H1 (cell line): ENCODE results near the gene NDUFB6. TPM values are rescaled to one million over a fixed set of nuclear protein-coding genes. Genes with fewer than 3 reads are reported as not detected.

Experiments used
- GTF2F1 ChIP-seq: IDR thresholded peaks from 2 replicates; pipeline ENCODE4 v1.6.1; 2012; ENCODE audit warnings: low read depth, low read length, improper control_type of control experiment, borderline replicate concordance
- PHF8 ChIP-seq: fragments of 200-600 bp; sonication (generic); conservative IDR thresholded peaks from 2 replicates; pipeline ENCODE4 v1.7.1; 2012; ENCODE audit warnings: low read depth, mild to moderate bottlenecking, inconsistent platforms, low read length, moderate library complexity
- RBBP5 ChIP-seq: IDR thresholded peaks from 2 replicates; pipeline ENCODE4 v1.7.1; 2012; ENCODE audit warnings: low read depth, mild to moderate bottlenecking, inconsistent platforms, low read length, moderate library complexity, borderline replicate concordance
- SIN3A ChIP-seq, 2 experiments: IDR thresholded peaks in 1 of 2; conservative IDR thresholded peaks in 1 of 2; 2 replicates each; pipeline ENCODE4 v1.6.1; 2011 to 2012; ENCODE audit warnings: low read length in 2 of 2, improper control_type of control experiment in 1 of 2, low read depth in 1 of 2, mild to moderate bottlenecking in 1 of 2
- SP2 ChIP-seq: IDR thresholded peaks from 2 replicates; pipeline ENCODE4 v1.6.1; 2012; ENCODE audit warnings: mild to moderate bottlenecking, low read length, inconsistent platforms
- TCF12 ChIP-seq: IDR thresholded peaks from 2 replicates; pipeline ENCODE4 v1.6.1; 2011; ENCODE audit warnings: low read depth, mild to moderate bottlenecking, low read length
- polyA plus RNA-seq, 7 experiments: library from polyadenylated mRNA; depleted of rRNA in 3 of 7; stranded (reverse) in 5 of 7; unstranded in 2 of 7; fragments of >200 nt in 5 of 7; fragments of 200-250 nt in 2 of 7; gene quantifications; 1 replicate in 5 of 7; 2 replicates in 1 of 7; 4 replicates in 1 of 7; pipeline versions ENCODE4 v1.2.1 to v1.2.3, GENCODE V29; 2011 to 2013; ENCODE audit warnings: missing spikeins in 2 of 7, mixed read lengths in 2 of 7
- total RNA-seq: library from RNA; stranded (reverse); fragmentation: NEBNext Ultra II Directional; extraction: Animal tissue kit (Norgen Biotek cat#: 25700); gene quantifications from 2 replicates; pipeline ENCODE4 v1.2.1, GENCODE V29; 2021
- TF ChIP-seq, protein P1 (sequence below): fragments of 300-600 bp; sonication (generic); IDR thresholded peaks from 2 replicates; pipeline ENCODE4 v1.7.1; 2012; ENCODE audit warnings: low read length, moderate library complexity, mild to moderate bottlenecking, inconsistent platforms; ENCODE audit not compliant: insufficient replicate concordance
- TF ChIP-seq, protein P2 (sequence below), 3 experiments: IDR thresholded peaks; 1 replicate in 2 of 3; 2 replicates in 1 of 3; pipeline versions ENCODE4 v1.5.1 to v1.6.1; 2011; ENCODE audit warnings: low read length in 3 of 3, mild to moderate bottlenecking in 3 of 3, inconsistent platforms in 2 of 3, low read depth in 1 of 3, moderate library complexity in 1 of 3; ENCODE audit not compliant: insufficient read depth in 1 of 3; ENCODE audit errors: control extremely low read depth in 1 of 3

NDUFB6 gene
- total and polyA plus RNA-seq, 2 of the 8 experiments (the other 6 are each of a cell fraction or from before 2014, with no cell fraction given) = 55.8 to 61.4 TPM

DNA sequence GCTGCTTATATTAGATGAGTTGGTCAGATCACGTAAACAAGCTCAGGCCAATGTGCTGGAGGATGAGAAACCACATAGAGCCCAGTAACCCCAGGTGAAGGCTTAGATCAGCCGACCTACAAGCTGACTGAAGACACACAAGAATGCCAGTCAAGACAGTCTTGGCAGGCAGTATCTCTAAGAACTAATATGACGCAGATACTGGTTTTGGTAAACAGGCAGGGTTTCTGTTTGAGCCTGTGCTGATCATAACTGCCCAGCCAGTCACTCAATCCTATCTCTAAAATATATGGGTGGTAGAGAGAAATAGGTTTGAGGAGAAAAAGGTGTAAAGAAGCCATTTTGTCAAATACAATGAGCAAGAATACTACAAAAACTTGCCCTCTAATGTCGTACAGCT lies 39.1 kb downstream of the NDUFB6 start (continued):
- TF ChIP-seq, protein P1, sequence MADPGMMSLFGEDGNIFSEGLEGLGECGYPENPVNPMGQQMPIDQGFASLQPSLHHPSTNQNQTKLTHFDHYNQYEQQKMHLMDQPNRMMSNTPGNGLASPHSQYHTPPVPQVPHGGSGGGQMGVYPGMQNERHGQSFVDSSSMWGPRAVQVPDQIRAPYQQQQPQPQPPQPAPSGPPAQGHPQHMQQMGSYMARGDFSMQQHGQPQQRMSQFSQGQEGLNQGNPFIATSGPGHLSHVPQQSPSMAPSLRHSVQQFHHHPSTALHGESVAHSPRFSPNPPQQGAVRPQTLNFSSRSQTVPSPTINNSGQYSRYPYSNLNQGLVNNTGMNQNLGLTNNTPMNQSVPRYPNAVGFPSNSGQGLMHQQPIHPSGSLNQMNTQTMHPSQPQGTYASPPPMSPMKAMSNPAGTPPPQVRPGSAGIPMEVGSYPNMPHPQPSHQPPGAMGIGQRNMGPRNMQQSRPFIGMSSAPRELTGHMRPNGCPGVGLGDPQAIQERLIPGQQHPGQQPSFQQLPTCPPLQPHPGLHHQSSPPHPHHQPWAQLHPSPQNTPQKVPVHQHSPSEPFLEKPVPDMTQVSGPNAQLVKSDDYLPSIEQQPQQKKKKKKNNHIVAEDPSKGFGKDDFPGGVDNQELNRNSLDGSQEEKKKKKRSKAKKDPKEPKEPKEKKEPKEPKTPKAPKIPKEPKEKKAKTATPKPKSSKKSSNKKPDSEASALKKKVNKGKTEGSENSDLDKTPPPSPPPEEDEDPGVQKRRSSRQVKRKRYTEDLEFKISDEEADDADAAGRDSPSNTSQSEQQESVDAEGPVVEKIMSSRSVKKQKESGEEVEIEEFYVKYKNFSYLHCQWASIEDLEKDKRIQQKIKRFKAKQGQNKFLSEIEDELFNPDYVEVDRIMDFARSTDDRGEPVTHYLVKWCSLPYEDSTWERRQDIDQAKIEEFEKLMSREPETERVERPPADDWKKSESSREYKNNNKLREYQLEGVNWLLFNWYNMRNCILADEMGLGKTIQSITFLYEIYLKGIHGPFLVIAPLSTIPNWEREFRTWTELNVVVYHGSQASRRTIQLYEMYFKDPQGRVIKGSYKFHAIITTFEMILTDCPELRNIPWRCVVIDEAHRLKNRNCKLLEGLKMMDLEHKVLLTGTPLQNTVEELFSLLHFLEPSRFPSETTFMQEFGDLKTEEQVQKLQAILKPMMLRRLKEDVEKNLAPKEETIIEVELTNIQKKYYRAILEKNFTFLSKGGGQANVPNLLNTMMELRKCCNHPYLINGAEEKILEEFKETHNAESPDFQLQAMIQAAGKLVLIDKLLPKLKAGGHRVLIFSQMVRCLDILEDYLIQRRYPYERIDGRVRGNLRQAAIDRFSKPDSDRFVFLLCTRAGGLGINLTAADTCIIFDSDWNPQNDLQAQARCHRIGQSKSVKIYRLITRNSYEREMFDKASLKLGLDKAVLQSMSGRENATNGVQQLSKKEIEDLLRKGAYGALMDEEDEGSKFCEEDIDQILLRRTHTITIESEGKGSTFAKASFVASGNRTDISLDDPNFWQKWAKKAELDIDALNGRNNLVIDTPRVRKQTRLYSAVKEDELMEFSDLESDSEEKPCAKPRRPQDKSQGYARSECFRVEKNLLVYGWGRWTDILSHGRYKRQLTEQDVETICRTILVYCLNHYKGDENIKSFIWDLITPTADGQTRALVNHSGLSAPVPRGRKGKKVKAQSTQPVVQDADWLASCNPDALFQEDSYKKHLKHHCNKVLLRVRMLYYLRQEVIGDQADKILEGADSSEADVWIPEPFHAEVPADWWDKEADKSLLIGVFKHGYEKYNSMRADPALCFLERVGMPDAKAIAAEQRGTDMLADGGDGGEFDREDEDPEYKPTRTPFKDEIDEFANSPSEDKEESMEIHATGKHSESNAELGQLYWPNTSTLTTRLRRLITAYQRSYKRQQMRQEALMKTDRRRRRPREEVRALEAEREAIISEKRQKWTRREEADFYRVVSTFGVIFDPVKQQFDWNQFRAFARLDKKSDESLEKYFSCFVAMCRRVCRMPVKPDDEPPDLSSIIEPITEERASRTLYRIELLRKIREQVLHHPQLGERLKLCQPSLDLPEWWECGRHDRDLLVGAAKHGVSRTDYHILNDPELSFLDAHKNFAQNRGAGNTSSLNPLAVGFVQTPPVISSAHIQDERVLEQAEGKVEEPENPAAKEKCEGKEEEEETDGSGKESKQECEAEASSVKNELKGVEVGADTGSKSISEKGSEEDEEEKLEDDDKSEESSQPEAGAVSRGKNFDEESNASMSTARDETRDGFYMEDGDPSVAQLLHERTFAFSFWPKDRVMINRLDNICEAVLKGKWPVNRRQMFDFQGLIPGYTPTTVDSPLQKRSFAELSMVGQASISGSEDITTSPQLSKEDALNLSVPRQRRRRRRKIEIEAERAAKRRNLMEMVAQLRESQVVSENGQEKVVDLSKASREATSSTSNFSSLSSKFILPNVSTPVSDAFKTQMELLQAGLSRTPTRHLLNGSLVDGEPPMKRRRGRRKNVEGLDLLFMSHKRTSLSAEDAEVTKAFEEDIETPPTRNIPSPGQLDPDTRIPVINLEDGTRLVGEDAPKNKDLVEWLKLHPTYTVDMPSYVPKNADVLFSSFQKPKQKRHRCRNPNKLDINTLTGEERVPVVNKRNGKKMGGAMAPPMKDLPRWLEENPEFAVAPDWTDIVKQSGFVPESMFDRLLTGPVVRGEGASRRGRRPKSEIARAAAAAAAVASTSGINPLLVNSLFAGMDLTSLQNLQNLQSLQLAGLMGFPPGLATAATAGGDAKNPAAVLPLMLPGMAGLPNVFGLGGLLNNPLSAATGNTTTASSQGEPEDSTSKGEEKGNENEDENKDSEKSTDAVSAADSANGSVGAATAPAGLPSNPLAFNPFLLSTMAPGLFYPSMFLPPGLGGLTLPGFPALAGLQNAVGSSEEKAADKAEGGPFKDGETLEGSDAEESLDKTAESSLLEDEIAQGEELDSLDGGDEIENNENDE = no peak
- TF ChIP-seq SP2 (no peak), SIN3A (conservative IDR thresholded peaks at IDR 0.05 in 1 of 2, IDR thresholded peaks at IDR 0.05 in 1 of 2; ENCODE audit: low read depth in 1 of 2, low read length in 2 of 2) (no peak), GTF2F1 (no peak), PHF8 (no peak), TCF12 (no peak), RBBP5 (no peak)
- TF ChIP-seq, protein P2, sequence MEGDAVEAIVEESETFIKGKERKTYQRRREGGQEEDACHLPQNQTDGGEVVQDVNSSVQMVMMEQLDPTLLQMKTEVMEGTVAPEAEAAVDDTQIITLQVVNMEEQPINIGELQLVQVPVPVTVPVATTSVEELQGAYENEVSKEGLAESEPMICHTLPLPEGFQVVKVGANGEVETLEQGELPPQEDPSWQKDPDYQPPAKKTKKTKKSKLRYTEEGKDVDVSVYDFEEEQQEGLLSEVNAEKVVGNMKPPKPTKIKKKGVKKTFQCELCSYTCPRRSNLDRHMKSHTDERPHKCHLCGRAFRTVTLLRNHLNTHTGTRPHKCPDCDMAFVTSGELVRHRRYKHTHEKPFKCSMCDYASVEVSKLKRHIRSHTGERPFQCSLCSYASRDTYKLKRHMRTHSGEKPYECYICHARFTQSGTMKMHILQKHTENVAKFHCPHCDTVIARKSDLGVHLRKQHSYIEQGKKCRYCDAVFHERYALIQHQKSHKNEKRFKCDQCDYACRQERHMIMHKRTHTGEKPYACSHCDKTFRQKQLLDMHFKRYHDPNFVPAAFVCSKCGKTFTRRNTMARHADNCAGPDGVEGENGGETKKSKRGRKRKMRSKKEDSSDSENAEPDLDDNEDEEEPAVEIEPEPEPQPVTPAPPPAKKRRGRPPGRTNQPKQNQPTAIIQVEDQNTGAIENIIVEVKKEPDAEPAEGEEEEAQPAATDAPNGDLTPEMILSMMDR (IDR thresholded peaks at IDR 0.05; ENCODE audit: control extremely low read depth in 1 of 3, insufficient read depth in 1 of 3, low read depth in 1 of 3, low read length in 3 of 3) = no peak
